DND-41 (cell line): ENCODE data around the gene AKT3.

Experiments
- CTCF ChIP-seq: IDR thresholded peaks from 2 replicates; pipeline ENCODE4 v1.5.1; 2012; ENCODE audit warnings: borderline replicate concordance, low read length, moderate library complexity, mild to moderate bottlenecking; ENCODE audit not compliant: poor library complexity, severe bottlenecking; ENCODE audit errors: extremely low read depth
- EZH2 ChIP-seq: IDR thresholded peaks from 3 replicates; pipeline ENCODE4 v1.6.1; 2012; ENCODE audit warnings: borderline replicate concordance, low read depth, mild to moderate bottlenecking, moderate library complexity, low read length, inconsistent platforms; ENCODE audit not compliant: severe bottlenecking

- TF ChIP-seq CTCF (no peak), EZH2 (no peak)
Measured at GRCh38 chr1:243447347-243447746, 402.7 kb downstream of the AKT3 start.
